Coronary artery (tissue), 2 donors: ENCODE data around the gene TTC33.

Source experiments
- DNase-seq: peaks from one replicate; pipeline ENCODE4 v3.0.0-alpha.2; 2017; ENCODE audit warnings: low spot score
- H3K27ac ChIP-seq, 2 donors: fragments of 200-600 bp; sonication (generic); one replicate each; pipeline ENCODE4 v1.5.1; 2016 to 2019
- H3K4me3 ChIP-seq: fragments of 200-600 bp; sonication (generic); 2 replicates; pipeline ENCODE4 v1.5.1; 2016; ENCODE audit warnings: mild to moderate bottlenecking, moderate library complexity
- CTCF ChIP-seq: fragments of 200-600 bp; sonication (generic); IDR thresholded peaks from one replicate; pipeline ENCODE4 v1.5.1; 2019; ENCODE audit warnings: antibody characterized with exemption

The TTC33 gene

GRCh38 chr5:40475561-40475960 is 280.2 kb downstream of the TTC33 start:
- H3K4me3 ChIP-seq, result no peak overlapping the region
- no peak overlapping the region for H3K27ac ChIP-seq
- DNase-seq, result no peak
- no peak for TF ChIP-seq CTCF

- no peak for TF ChIP-seq CTCF
- H3K4me3 ChIP-seq, result no peak overlapping the region
- no peak overlapping the region for H3K27ac ChIP-seq
- DNase-seq, result no peak
Measured at GRCh38 chr5:40474250-40474649, 281.5 kb downstream of the TTC33 start.

GRCh38 chr5:40465416-40465815 is 290.3 kb downstream of the TTC33 start:
- no peak for TF ChIP-seq CTCF
- no peak overlapping the region for H3K4me3 ChIP-seq
- DNase-seq, result no peak
- H3K27ac ChIP-seq, result no peak overlapping the region

GRCh38 chr5:40464511-40464910 is 291.2 kb downstream of the TTC33 start:
- no peak for DNase-seq
- no peak overlapping the region for H3K4me3 ChIP-seq
- no peak overlapping the region for H3K27ac ChIP-seq
- TF ChIP-seq CTCF, result no peak
